Neural progenitor cell (in vitro differentiated cells): ENCODE data around the gene CTTNBP2NL.

Experiments
- CTCF ChIP-seq: fragments of 200-600 bp; sonication (generic); IDR thresholded peaks from 2 replicates; pipeline ENCODE4 v1.5.1; 2017; ENCODE audit warnings: antibody characterized with exemption, mild to moderate bottlenecking
- EZH2phosphoT487 ChIP-seq: fragments of 200-600 bp; sonication (generic); IDR thresholded peaks from 2 replicates; pipeline ENCODE4 v1.6.1; 2017; ENCODE audit warnings: antibody characterized with exemption

- TF ChIP-seq CTCF (no peak), EZH2phosphoT487 (no peak)
Measured at GRCh38 chr1:112371775-112372174, 24.2 kb upstream of the CTTNBP2NL start.
